ENCODE data around the gene FOXN1. TPM values are rescaled to one million over a fixed set of nuclear protein-coding genes. Genes with fewer than 3 reads are reported as not detected.

The FOXN1 gene
- total RNA-seq, 1 donor from 2014 or later, result not detected

DNA sequence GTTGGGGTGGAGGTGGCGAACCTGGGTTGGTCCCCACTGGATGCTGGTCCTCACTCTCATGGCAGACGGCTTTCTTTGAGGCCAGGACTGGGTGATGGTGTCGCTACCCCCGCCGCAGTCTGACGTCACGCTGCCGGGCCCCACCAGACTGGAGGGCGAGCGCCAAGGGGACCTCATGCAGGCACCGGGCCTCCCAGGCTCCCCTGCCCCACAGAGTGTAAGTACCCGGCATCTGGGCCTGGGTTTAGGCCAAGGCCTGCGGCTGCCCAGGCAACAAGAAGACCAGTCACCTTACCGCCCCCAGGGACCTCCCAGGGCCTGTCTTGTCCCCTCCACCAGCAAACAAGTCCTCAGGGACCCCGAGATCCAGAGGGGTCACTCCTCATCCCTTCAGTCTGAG lies 17.7 kb downstream of the FOXN1 start:
- FAIRE-seq (no peak), DNase-seq (ENCODE audit: low spot score in 2 of 2) (no peak)

DNA sequence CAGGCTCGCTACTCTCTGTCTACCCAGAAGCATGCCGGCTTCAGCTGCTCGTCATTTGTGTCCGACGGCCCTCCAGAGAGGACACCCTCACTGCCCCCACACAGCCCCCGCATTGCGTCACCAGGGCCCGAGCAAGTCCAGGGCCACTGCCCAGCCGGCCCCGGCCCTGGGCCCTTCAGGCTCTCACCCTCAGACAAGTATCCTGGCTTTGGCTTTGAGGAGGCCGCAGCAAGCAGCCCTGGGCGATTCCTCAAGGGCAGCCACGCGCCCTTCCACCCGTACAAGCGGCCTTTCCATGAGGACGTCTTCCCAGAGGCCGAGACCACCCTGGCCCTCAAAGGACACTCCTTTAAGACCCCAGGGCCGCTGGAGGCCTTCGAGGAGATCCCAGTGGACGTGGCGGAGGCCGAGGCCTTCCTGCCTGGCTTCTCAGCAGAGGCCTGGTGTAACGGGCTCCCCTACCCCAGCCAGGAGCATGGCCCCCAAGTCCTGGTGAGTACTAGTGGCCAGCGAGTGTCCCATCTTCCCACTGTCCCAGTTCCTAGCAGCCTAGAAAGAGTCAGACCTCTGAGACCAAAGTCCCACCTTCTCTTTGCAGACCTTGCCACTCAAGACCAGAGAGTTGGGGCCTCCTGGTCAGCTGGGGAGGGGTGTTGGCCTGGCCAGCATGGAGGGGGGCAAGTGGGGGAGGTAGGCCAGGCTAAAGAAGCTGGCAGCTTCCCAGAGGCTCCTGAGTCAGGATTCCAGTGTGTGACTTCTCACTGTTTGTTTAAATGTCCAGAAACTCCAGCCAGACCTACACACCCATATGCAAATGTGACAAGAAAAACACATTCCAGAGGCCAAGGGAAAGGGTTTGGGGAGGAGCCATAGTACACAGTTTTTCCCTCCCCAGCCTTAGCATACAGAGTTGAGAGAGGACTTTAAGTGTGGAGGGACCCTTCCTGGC lies 18.6 kb downstream of the FOXN1 start:
- FAIRE-seq, result no peak
- DNase-seq (ENCODE audit: low spot score in 2 of 2), result no peak

GRCh38 chr17:28526381-28526780 lies 20.2 kb downstream of the FOXN1 start:
- DNase-seq (ENCODE audit: low spot score in 2 of 2) (no peak), FAIRE-seq (no peak)

DNA sequence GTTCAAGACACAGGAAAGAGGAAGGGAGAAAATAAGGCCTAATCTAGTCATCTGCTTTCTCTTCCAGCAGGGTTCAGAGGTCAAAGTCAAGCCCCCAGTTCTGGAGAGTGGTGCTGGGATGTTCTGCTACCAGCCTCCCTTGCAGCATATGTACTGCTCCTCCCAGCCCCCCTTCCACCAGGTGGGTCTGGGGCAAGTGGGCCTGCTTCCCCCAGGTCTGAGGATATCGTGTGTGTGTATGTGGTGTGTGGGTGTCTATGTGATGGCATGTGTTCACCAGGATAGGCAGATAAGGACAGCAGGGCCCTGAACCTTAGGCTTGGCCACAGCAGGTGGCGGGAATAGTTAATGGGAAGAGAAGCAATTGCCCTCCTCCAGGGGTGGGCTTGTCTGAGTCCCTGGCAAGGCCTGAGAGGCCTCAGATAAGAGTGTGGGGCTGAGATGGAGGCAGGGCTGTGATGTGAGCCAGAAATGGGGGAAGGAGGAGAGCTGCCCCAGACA lies 21.1 kb downstream of the FOXN1 start:
- FAIRE-seq (no peak), DNase-seq (ENCODE audit: low spot score in 2 of 2) (no peak)

DNA sequence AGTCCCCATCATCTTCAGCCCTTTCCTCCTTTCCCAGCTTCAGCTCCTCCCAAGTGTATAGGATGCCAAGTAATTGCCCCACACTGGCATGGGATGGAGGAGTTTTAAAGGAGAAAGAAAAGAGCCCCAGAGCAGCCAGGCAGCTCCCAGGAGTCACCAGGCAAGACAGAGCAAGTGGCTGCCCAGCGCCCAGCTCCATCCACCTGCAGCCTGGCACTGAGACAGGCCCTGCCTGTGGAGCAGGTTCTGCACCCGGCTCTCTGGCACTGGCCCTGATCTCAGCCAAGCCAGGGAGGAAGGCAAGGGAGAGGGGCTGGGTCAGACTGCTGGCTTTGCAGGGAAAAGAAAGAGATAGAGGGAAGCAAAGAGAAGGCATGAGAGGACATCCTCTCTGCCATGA lies 21.7 kb downstream of the FOXN1 start:
- DNase-seq (ENCODE audit: low spot score in 2 of 2) (no peak), FAIRE-seq (no peak)

- DNase-seq (ENCODE audit: low spot score in 2 of 2) (no peak), FAIRE-seq (no peak)
Observed at GRCh38 chr17:28528327-28529012, 22.3 kb downstream of the FOXN1 start.

GRCh38 chr17:28529013-28529400 lies 22.9 kb downstream of the FOXN1 start:
- DNase-seq (ENCODE audit: low spot score in 2 of 2) (no peak), FAIRE-seq (no peak)

DNA sequence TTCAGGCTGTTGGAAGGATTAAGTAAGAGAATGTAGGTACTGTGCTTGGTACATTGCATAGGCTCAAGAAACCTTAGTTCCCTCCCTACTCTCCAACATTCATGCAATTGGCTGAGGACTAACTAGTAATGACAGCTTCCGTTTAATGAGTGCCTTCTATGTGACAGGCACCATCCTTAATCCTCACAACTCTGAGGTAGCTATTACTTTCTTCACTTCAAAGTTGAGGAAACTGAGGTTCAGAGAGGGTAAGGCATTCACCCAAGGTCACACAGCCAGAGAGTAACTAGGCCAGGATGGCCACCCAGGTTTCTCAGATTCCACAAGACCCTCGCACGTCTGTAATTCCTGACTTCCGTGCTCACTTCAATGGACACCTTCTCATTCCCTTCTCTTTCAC lies 24.1 kb downstream of the FOXN1 start:
- FAIRE-seq (no peak), DNase-seq (ENCODE audit: low spot score in 2 of 2) (no peak)

- FAIRE-seq, result no peak
- no peak for DNase-seq (ENCODE audit: low spot score in 2 of 2)
Observed at GRCh38 chr17:28530926-28531325, 24.8 kb downstream of the FOXN1 start.

- FAIRE-seq (no peak), DNase-seq (ENCODE audit: low spot score in 2 of 2) (no peak)
Observed at GRCh38 chr17:28532050-28532960, 26.2 kb downstream of the FOXN1 start.

- FAIRE-seq (no peak), DNase-seq (ENCODE audit: low spot score in 2 of 2) (no peak)
Observed at GRCh38 chr17:28533091-28533807, 27.1 kb downstream of the FOXN1 start.

DNA sequence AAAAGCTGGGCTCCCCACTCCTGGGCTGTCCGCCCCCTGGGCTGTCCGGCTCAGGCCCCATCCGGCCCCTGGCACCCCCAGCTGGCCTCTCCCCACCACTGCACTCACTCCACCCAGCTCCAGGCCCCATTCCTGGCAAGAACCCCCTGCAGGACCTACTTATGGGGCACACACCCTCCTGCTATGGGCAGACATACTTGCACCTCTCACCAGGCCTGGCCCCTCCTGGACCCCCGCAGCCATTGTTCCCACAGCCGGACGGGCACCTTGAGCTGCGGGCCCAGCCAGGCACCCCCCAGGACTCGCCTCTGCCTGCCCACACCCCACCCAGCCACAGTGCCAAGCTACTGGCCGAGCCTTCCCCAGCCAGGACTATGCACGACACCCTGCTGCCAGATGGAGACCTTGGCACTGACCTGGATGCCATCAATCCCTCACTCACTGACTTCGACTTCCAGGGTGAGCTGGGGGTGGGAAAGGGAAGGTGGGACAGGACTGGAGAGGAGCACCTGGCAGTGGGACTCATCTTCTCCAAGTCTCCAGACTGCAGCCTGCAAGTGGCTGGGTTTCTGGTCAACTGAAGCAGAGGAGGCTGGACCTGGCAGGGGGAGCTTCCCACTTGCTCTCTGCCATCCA lies 28.7 kb downstream of the FOXN1 start:
- FAIRE-seq (no peak), DNase-seq (ENCODE audit: low spot score in 2 of 2) (no peak)

DNA sequence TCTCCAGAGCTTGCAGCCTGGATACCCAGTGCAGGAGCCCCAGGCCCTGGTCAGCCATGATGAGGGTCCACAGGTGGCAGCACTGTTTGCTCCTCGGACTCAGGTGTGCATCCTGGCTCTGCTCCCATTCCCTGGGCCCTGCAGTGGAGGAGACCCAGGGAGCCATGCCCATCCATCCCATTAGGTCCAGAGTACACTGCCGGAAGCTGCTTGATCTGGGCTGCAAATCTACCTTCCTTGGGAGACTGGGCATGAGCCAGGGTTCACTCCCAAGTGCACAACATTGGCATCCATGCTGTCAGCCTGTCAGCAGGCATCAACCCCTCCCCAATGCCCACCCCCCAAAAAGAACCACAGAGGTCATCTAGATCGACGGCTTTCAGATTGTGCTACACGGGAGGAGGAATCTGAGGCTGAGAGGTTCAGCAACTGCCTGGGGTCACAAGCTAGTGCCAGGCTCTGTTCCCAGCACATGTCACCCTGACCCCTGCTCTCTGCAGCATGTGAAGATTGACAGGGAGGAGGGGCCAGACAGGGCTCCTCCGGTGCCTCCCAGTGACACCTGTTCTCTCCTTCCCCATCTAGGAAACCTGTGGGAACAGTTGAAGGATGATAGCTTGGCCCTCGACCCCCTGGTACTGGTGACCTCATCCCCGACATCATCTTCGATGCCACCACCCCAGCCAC lies 30.5 kb downstream of the FOXN1 start:
- no peak for FAIRE-seq
- DNase-seq (ENCODE audit: low spot score in 2 of 2), result no peak

DNA sequence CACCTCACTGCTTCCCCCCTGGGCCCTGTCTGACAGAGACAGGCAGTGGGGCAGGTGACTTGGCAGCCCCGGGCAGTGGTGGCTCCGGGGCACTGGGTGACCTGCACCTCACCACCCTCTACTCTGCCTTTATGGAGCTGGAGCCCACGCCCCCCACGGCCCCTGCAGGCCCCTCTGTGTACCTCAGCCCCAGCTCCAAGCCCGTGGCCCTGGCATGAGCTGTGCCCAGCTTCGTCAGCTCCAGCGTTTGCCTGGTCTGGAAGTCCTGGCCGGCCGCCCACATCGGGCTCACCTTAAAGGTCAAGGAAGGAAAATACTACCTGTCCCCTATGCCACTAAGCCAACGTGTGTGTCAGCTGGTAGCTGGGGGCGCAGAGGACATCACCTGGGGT lies 31.1 kb downstream of the FOXN1 start:
- no peak for FAIRE-seq
- DNase-seq (ENCODE audit: low spot score in 2 of 2), result no peak

DNA sequence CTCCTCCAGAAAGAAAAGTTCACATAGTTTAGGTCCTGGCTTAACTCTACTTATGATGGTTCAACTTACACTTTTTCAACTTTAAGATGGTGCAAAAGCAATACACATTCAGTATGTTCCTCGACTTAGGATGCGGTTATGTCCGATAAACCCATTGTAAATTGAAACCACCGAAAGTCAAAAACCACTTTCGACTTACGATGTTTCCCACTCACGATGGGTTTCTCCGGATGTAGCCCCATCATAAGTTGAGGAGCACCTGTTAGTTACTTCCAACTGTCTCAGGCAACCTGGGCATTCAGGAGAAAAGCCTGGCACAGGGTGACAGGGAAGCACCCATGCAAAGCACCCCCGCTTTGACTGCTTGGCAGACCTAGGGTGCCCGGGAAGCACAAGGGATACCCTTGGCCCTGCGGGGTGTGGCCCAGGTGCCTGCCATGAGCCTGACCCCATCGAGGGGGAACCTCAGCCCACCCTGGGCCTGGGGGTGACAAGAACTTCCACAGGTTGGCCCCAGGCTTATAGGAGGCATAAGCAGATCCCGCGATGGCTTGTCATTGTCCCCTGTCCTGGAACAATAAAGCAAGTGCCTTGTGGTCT lies 32.2 kb downstream of the FOXN1 start:
- no peak for FAIRE-seq
- DNase-seq (ENCODE audit: low spot score in 2 of 2), result no peak

DNA sequence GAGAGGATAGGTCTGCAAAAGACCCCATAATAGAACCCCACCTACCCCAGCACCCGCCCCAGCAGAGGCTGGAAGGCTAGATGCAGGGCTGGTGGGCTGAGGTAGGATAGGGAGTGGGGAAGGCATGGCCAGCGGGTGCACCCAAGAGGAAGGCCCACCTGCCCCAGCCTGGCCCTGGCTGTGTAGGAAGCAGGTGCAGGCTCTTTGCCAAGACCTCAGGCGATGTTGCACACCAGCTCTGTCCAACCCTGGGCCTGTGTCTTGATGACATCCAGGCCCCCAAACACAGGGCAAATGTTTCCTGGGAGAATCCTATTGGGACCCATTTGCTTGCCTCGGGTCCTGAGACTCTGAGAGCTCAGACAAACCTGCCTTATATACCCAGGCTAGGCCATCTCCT lies 34.1 kb downstream of the FOXN1 start:
- no peak for FAIRE-seq

GRCh38 chr17:28541439-28541838 lies 35.3 kb downstream of the FOXN1 start:
- DNase-seq (ENCODE audit: low spot score in 2 of 2), result no peak
- no peak for FAIRE-seq

More for the DNA sequence above, 34.1 kb downstream of the FOXN1 start:
- no peak for DNase-seq (ENCODE audit: low spot score in 2 of 2)

DNA sequence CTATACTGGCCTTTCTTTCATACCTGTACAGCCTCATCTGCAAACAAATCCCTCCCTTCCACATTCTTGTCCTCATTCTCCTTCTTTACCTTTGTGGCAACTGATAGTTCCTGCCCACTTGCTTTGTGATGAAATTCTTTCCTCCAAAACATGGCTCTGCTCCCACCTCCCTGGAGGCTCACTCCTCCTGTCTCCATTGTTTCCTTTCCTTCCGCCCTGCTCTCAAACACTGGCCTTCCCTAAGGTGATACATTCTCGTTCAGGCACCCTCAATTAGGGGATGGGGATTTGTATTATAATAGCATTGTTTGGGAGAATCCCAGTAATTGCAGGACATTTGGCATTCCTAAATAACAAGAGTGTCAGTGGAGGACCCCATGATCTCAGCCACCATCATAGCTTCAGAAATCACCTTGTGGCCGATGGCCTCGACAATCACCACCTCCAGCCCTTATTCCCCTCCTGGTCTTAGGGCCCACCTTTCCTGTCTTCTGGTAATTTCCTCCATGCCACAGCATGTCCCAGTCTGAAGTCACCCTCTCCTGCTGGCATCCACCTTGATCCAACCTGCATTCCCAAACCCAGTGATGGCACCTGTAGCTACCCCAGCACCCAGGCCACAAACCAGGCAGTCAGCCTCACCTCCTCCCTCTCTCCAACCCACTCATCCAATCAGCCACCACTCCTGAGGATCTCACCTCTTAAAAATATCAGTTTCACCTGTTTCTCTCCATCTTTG lies 38.4 kb downstream of the FOXN1 start:
- DNase-seq (ENCODE audit: low spot score in 2 of 2) (no peak), FAIRE-seq (no peak)

All from frontal cortex (tissue), 4 donors.